ENCODE measurements around the gene NCOA7. TPM values are rescaled to one million over a fixed set of nuclear protein-coding genes. Genes with fewer than 3 reads are reported as not detected.

Gene NCOA7
- total RNA-seq, 1 experiment from 2014 or later: 9.4 TPM

DNA sequence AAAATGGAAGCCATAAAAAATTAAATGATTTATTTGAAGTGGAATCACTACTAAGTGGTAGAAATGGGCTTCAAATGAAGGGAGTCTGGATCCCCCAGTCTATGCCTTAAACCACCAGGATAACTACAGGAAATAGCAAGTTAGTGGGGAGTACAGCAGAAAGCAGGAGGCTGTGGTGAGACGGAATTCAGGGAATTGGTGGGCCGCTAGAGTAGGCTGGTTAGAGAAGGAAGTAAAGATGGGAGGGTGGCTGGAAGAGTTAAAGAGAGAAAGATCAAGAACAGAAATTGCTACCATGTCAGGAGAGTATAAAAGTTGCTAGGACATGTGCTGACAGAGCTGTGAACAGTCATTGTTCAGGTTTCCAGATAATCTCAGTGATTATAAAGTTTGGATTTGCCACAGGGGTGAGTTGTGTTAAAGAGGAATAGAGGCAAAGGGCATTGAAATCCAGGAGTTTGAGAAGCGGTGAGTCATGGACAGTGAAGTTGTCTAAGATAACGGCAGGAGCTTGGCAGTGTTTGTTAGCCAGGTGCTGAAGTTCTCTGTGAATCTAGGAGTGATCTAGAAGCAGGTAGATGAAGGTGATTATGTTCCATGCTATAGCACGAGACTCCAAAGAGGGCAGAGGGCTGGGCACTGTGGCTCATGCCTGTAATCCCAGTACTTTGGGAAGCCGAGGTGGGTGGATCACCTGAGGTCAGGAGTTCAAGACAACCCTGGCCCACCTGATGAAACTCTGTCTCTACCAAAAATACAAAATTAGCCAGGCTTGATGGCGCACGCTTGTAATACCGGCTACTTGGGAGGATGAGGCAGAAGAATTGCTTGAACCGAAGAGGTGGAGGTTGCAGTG is 152.1 kb downstream of the NCOA7 start:
- Histone ChIP-seq H3K27ac (ENCODE audit: insufficient read length, low read depth, low read length) (no peak overlapping the region), H2BK20ac (ENCODE audit: low read depth, low read length, poor library complexity, severe bottlenecking) (no peak overlapping the region), H3K9me3 (ENCODE audit: control insufficient read depth, low read depth, low read length) (no peaks in the 10 kb centered on the region), H2AFZ (ENCODE audit: low read length) (no peak overlapping the region), H2BK5ac (ENCODE audit: insufficient read length, low read length) (no peak overlapping the region), H2BK120ac (ENCODE audit: low read depth, low read length, poor library complexity, severe bottlenecking) (no peak overlapping the region), H3K79me1 (ENCODE audit: insufficient read depth, low read depth, low read length, poor library complexity, severe bottlenecking) (no peaks in the 10 kb centered on the region), H3K9ac (ENCODE audit: extremely low read depth, insufficient read length, low read length) (no peak overlapping the region), H3K23ac (ENCODE audit: insufficient read length, low read depth, low read length) (no peak overlapping the region), H3K4me2 (ENCODE audit: insufficient read depth, insufficient read length, low read length) (no peak overlapping the region), H3K23me2 (ENCODE audit: insufficient read length, low read depth, low read length, poor library complexity, severe bottlenecking) (no peaks in the 10 kb centered on the region), H3K18ac (ENCODE audit: insufficient read length, low read depth, low read length) (no peak overlapping the region), H3K4me1 (ENCODE audit: insufficient read depth, low read length) (no peaks in the 10 kb centered on the region), H4K8ac (replicated peaks; ENCODE audit: insufficient read length, low read depth, low read length) (no peak overlapping the region), H2BK12ac (ENCODE audit: insufficient read length, low read depth, low read length) (no peak overlapping the region), H3K14ac (ENCODE audit: insufficient read depth, low read length) (no peak overlapping the region), H2AK5ac (ENCODE audit: insufficient read length, low read length) (no peak overlapping the region), H3K27me3 (ENCODE audit: insufficient read depth, low read length) (no peaks in the 10 kb centered on the region), H3K79me2 (ENCODE audit: insufficient read depth, low read length) (no peaks in the 10 kb centered on the region), H2BK15ac (ENCODE audit: low read depth, low read length) (no peak overlapping the region), H4K91ac (ENCODE audit: insufficient read length, low read depth, low read length) (no peak overlapping the region), H3T11ph (ENCODE audit: low read length) (no peak overlapping the region), H4K5ac (ENCODE audit: insufficient read length, low read depth, low read length) (no peak overlapping the region), H3K56ac (ENCODE audit: insufficient read length, low read depth, low read length) (no peak overlapping the region), H4K20me1 (ENCODE audit: control insufficient read depth, insufficient read depth, insufficient read length) (no peaks in the 10 kb centered on the region), H3K4ac (ENCODE audit: low read depth, low read length) (no peak overlapping the region)
- TF ChIP-seq, protein P1, sequence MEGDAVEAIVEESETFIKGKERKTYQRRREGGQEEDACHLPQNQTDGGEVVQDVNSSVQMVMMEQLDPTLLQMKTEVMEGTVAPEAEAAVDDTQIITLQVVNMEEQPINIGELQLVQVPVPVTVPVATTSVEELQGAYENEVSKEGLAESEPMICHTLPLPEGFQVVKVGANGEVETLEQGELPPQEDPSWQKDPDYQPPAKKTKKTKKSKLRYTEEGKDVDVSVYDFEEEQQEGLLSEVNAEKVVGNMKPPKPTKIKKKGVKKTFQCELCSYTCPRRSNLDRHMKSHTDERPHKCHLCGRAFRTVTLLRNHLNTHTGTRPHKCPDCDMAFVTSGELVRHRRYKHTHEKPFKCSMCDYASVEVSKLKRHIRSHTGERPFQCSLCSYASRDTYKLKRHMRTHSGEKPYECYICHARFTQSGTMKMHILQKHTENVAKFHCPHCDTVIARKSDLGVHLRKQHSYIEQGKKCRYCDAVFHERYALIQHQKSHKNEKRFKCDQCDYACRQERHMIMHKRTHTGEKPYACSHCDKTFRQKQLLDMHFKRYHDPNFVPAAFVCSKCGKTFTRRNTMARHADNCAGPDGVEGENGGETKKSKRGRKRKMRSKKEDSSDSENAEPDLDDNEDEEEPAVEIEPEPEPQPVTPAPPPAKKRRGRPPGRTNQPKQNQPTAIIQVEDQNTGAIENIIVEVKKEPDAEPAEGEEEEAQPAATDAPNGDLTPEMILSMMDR (conservative IDR thresholded peaks at IDR 0.05): no peak
- no peaks in the 10 kb centered on the region for H3K4me1 Mint-ChIP-seq
- H3K27me3 Mint-ChIP-seq (ENCODE audit: low read depth): peaks cover 4% of the 10 kb centered on the region
- no peaks in the 10 kb centered on the region for H3K9me3 Mint-ChIP-seq
- H3K27ac Mint-ChIP-seq: no peak overlapping the region
- H3K4me3 Mint-ChIP-seq: no peak overlapping the region
- no peak for DNase-seq
- H3K36me3 Mint-ChIP-seq (ENCODE audit: insufficient read depth in 1 of 3, low read depth in 3 of 3): no peaks in the 10 kb centered on the region
- no CpG with 5 or more reads among the region's 10 CpGs for WGBS (ENCODE audit: extremely low coverage, insufficient read length, low lambda C conversion rate)
